ENCODE results near the gene ORMDL2.

ORMDL2 gene

GRCh38 chr12:55817345-55818139 is at the start of gene ORMDL2, which contains the start of gene SARNP:
Gene ORMDL2 (plus strand): TSS chr12:55818041. CDS start chr12:55819000, 959 bp downstream.
Gene SARNP (minus strand): TSS chr12:55817724. CDS start chr12:55817701, 23 bp downstream.
- DNase-seq: peak; percentile 100

GRCh38 chr12:55771736-55772135 is 46.1 kb upstream of the ORMDL2 start:
- DNase-seq: no peak

GRCh38 chr12:55777856-55778255 is 40.0 kb upstream of the ORMDL2 start:
- no peak for DNase-seq

GRCh38 chr12:55780685-55781084 is 37.2 kb upstream of the ORMDL2 start:
- DNase-seq: peak; percentile 73

GRCh38 chr12:55788546-55788945 is 29.3 kb upstream of the ORMDL2 start:
- DNase-seq: no peak

GRCh38 chr12:55789171-55789570 is 28.7 kb upstream of the ORMDL2 start:
- no peak for DNase-seq

- DNase-seq: no peak
Observed at GRCh38 chr12:55789893-55790292, 27.9 kb upstream of the ORMDL2 start.

- no peak for DNase-seq
Observed at GRCh38 chr12:55795950-55796349, 21.9 kb upstream of the ORMDL2 start.

GRCh38 chr12:55797068-55797467 is 20.8 kb upstream of the ORMDL2 start:
- DNase-seq: peak; percentile 84

GRCh38 chr12:55797550-55797949 is 20.3 kb upstream of the ORMDL2 start:
- no peak for DNase-seq

- no peak for DNase-seq
Observed at GRCh38 chr12:55806982-55807381, 10.9 kb upstream of the ORMDL2 start.

GRCh38 chr12:55809274-55809673 is 8.6 kb upstream of the ORMDL2 start:
- no peak for DNase-seq

GRCh38 chr12:55812088-55812487 is 5.8 kb upstream of the ORMDL2 start:
- DNase-seq: no peak

- no peak for DNase-seq
Observed at GRCh38 chr12:55814257-55814656, 3.6 kb upstream of the ORMDL2 start.

- DNase-seq: no peak
Observed at GRCh38 chr12:55815473-55815872, 2.4 kb upstream of the ORMDL2 start.

- peak; percentile 62 for DNase-seq
Observed at GRCh38 chr12:55816881-55817344, 928 bp upstream of the ORMDL2 start.

- peak; percentile 88 for DNase-seq
Observed at GRCh38 chr12:55818140-55818728, 393 bp downstream of the ORMDL2 start.

- DNase-seq: no peak
Observed at GRCh38 chr12:55818886-55819285, 1.0 kb downstream of the ORMDL2 start.

GRCh38 chr12:55820679-55821078 is 2.8 kb downstream of the ORMDL2 start:
- DNase-seq: peak; percentile 25

GRCh38 chr12:55822228-55822627 is 4.4 kb downstream of the ORMDL2 start:
- peak; percentile 26 for DNase-seq

GRCh38 chr12:55823419-55823818 is 5.6 kb downstream of the ORMDL2 start:
- DNase-seq: no peak

- DNase-seq: no peak
Observed at GRCh38 chr12:55824726-55825125, 6.9 kb downstream of the ORMDL2 start.

GRCh38 chr12:55827806-55828205 is 10.0 kb downstream of the ORMDL2 start:
- DNase-seq: no peak

GRCh38 chr12:55828357-55828756 is 10.5 kb downstream of the ORMDL2 start:
- no peak for DNase-seq
